IPS-18a (cell line): ENCODE measurements around the gene MREG.
"Not testable (repeated sequence)": the region's sequence is repeated elsewhere in the genome, so short reads cannot be mapped to it uniquely, and the experiment has no call there.

Source experiments
- H3K27ac ChIP-seq: one replicate; pipeline ENCODE4 v1.5.1; 2013; ENCODE audit warnings: low read length
- H3K27me3 ChIP-seq: one replicate; pipeline ENCODE4 v1.6.1; 2013; ENCODE audit warnings: mild to moderate bottlenecking, low read length; ENCODE audit not compliant: control insufficient read depth, insufficient read depth
- H3K36me3 ChIP-seq: one replicate; pipeline ENCODE4 v1.6.1; 2013; ENCODE audit warnings: low read depth, low read length; ENCODE audit not compliant: control insufficient read depth
- H3K4me1 ChIP-seq: one replicate; pipeline ENCODE4 v1.6.1; 2013; ENCODE audit warnings: low read depth, low read length; ENCODE audit not compliant: control insufficient read depth
- H3K4me3 ChIP-seq: one replicate; pipeline ENCODE4 v1.5.1; 2013; ENCODE audit warnings: low read length
- H3K9ac ChIP-seq: one replicate; pipeline ENCODE4 v1.6.1; 2013; ENCODE audit warnings: mild to moderate bottlenecking, low read length, moderate library complexity
- H3K9me3 ChIP-seq: one replicate; pipeline ENCODE4 v1.6.1; 2013; ENCODE audit warnings: low read depth, low read length; ENCODE audit not compliant: control insufficient read depth

The MREG gene

DNA sequence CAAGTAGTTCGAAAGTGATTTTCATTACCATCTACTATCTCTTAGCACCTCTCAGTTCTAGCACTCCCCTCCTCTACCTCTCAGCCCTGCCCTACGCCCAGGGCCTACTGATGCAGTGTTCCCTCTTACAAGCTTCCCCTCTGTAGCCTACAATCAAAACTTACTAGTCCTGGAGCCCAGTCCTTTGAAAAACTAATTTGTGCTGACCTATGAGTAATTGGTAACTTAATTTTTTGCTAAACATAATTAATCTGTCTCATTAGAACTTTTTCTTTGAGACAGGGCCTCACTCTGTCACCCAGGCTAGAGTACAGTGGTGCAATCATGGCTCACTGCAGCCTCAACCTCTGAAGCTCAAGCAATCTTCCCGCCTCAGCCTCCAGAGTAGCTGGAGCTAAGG is 44.9 kb downstream of the MREG start:
- no peak overlapping the region for H3K9ac ChIP-seq

DNA sequence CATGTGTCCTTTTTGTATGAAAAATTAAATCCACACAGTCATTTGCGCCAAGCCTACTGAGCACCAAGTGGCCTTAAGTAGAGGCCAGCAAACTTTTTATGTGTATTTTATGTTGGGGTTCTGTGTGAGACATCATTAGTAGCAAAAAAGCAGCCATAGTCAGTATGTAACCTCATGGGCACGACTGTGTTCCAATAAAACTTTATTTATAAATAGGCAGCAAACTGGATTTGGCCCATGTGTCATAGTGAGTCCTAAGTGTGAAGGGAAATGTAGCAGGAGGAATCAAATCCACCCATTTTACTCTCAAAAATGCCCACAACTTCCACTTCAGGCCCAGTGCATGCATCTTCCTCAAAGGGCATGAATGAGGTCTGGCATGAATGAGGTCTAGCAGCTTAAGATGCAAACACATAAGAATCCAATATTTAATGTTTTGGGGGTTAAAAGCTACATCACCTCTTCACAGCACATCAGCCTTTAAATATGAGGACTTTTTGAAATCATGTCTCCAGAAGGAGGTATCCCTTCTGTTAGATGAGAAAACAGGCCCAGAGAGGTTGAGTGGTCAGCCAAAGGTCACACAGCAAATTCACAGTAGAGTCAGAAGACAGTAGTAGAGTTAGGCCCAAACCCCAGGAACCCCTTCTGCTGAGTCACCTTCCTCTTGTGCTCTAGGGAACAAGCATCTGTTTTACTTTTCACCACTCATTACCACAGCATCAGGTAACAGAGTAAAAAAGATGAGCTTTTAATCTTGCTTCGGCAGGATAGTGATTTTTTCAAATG is 45.6 kb downstream of the MREG start:
- Histone ChIP-seq H3K4me1 (no peaks in the 10 kb centered on the region), H3K9ac (no peak overlapping the region), H3K36me3 (no peaks in the 10 kb centered on the region), H3K27ac (no peak overlapping the region), H3K9me3 (no peaks in the 10 kb centered on the region), H3K4me3 (no peak overlapping the region), H3K27me3 (no peaks in the 10 kb centered on the region)

More for the DNA sequence above, 44.9 kb downstream of the MREG start:
- H3K36me3 ChIP-seq, result no peaks in the 10 kb centered on the region
- H3K27me3 ChIP-seq, result no peaks in the 10 kb centered on the region
- H3K27ac ChIP-seq, result no peak overlapping the region
- H3K4me1 ChIP-seq, result no peaks in the 10 kb centered on the region
- no peaks in the 10 kb centered on the region for H3K9me3 ChIP-seq
- H3K4me3 ChIP-seq, result no peak overlapping the region

DNA sequence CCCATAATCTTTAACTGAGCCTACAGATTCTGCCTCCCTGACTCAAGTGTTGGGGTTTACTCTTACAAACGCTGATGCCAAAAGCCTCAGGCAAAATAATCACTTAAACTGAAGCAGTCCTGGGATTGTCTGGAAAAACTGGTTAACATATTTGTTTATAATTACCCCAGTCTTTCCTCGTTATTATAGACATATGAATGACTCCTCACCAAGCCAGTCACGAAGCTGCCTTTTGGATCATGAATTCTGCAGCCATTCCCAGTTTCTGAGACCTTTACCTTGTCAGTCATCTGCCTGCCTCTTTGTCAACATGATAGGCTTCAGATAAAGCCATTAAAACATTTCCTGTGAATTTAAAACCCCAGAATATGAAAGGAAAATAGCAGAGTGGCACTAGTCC is 46.4 kb downstream of the MREG start:
- Histone ChIP-seq H3K9ac (no peak overlapping the region), H3K27me3 (no peaks in the 10 kb centered on the region), H3K9me3 (no peaks in the 10 kb centered on the region), H3K36me3 (no peaks in the 10 kb centered on the region), H3K27ac (no peak overlapping the region), H3K4me3 (no peak overlapping the region), H3K4me1 (peaks cover 4% of the 10 kb centered on the region)

DNA sequence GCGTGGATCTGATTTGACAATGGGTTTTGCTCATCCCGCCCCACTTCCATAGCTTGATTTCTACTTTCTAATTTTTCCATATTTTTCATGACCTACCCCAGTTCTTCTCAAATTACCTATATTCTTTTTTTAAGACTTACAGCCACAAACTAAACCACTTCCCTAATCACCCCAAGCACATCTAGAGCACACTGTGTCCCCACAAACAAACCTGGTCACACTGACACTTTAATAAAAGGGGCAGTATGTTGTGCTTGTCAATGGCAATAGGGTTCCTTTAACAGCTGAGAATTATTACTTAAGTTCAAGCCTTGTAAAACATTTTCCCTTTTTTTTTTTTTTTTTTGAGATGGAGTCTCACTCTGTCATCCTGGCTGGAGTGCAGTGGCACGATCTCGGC is 47.1 kb downstream of the MREG start:
- H3K9me3 ChIP-seq, result no peaks in the 10 kb centered on the region
- H3K4me1 ChIP-seq, result peaks cover 4% of the 10 kb centered on the region
- no peaks in the 10 kb centered on the region for H3K36me3 ChIP-seq
- H3K27ac ChIP-seq, result no peak overlapping the region
- no peak overlapping the region for H3K9ac ChIP-seq
- H3K4me3 ChIP-seq, result no peak overlapping the region
- no peaks in the 10 kb centered on the region for H3K27me3 ChIP-seq

DNA sequence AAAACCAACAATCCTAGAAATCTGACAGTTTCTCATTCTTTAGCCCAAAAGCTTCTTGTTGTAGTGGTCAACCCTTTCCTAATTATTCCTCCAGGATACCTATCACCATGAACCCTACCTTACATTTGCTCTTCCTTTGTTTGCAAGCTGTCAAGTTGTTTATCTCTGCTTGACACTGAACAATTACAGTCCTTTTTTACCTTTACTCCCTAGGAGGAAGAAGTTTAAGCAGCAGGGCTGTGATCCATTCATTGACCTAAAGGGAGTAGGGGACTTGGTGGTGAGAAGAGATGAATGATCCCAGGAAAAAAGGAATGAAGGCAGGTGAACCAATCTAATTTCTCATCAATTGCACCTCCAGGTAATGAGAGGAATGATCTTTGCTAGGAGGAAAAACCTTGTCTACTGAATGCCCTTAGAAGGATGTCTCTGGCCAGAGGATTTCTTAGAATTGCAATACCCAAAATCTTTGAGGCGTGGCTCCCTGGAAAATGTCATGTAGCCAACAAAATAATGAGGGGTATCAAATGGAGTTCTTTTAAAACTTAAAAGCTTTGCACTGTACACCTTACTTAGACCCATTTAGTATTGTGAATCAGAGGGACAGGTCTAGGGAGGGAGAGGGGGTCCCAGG is 47.7 kb downstream of the MREG start:
- Histone ChIP-seq H3K36me3 (no peaks in the 10 kb centered on the region), H3K4me3 (no peak overlapping the region), H3K9ac (no peak overlapping the region), H3K4me1 (peaks cover 4% of the 10 kb centered on the region), H3K27ac (no peak overlapping the region), H3K27me3 (no peaks in the 10 kb centered on the region), H3K9me3 (no peaks in the 10 kb centered on the region)

DNA sequence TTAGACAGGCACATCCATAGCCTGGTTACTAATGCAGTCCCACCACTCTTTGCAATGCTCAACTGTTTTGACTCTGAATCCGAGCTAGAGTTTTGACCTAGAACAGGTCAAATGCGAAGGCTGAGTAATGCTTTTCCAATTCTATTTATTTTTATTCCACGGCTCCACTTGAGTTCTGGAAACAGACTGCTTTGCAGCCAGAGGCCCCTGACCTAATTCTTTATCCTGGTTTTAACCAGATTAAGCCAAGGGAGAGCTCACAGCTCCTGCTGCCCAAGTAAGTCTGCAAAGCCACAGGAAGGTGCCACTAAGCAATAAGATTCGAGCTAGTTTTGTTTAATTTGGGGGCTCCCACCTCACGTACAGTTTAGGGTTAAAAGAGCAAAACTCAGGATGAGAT is 51.4 kb downstream of the MREG start:
- H3K4me1 ChIP-seq, result peaks cover 4% of the 10 kb centered on the region
- no peak overlapping the region for H3K4me3 ChIP-seq
- no peaks in the 10 kb centered on the region for H3K27me3 ChIP-seq
- no peaks in the 10 kb centered on the region for H3K36me3 ChIP-seq
- H3K27ac ChIP-seq, result no peak overlapping the region
- H3K9me3 ChIP-seq, result no peaks in the 10 kb centered on the region
- no peak overlapping the region for H3K9ac ChIP-seq

DNA sequence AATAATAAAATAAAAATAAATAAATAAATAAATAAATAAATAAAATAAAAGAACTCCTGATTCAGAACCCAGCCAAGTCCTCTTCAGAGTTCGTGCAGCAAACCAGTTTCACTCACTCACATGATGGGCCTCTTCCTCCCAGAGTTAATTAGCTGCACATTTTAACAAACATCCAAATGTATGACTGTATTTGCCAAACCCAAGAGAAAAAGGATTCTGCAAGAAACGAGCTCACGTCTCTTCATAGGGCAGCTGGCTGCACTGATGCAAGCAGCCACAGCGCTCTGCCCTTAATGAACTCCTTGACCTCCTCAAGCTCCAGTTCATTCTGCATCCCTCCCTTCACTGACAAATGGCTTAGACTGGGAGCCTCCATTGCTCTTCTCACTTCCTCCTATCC is 55.1 kb downstream of the MREG start:
- no peak overlapping the region for H3K27ac ChIP-seq
- H3K4me3 ChIP-seq, result no peak overlapping the region
- no peak overlapping the region for H3K9ac ChIP-seq
- H3K9me3 ChIP-seq, result no peaks in the 10 kb centered on the region
- H3K36me3 ChIP-seq, result no peaks in the 10 kb centered on the region
- H3K4me1 ChIP-seq, result peaks cover 4% of the 10 kb centered on the region
- no peaks in the 10 kb centered on the region for H3K27me3 ChIP-seq

DNA sequence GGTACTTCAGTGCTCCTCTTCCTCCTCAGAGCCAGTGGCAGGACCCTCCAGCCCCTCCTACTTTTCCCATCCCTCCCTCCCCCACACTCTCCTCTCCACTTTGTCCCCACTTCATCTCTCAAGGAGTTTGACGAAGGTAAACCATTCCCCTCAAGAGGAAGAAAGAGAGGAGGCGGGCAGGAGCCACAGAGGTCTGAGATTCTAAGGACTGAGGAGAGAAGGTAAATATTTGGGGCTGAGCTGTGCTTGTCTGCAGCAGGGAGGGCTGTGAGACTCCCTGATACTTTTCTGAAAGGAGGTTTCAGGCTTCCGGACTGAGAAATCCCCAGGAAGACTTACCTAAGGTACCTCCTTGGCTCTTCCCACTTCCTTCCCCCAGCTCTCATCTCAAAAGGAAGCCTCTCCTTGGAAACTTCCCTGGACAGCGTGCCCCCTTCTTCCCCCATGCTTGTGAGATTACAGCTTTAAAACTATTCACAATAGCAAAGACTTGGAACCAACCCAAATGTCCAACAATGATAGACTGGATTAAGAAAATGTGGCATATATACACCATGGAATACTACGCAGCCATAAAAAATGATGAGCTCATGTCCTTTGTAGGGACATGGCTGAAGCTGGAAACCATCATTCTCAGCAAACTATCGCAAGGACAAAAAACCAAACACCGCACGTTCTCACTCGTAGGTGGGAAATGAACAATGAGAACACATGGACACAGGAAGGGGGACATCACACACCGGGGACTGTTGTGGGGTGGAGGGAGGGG is 55.8 kb downstream of the MREG start:
- H3K27me3 ChIP-seq, H3K4me3 ChIP-seq, H3K9me3 ChIP-seq, H3K27ac ChIP-seq, H3K4me1 ChIP-seq, H3K36me3 ChIP-seq, H3K9ac ChIP-seq: not testable (repeated sequence)

DNA sequence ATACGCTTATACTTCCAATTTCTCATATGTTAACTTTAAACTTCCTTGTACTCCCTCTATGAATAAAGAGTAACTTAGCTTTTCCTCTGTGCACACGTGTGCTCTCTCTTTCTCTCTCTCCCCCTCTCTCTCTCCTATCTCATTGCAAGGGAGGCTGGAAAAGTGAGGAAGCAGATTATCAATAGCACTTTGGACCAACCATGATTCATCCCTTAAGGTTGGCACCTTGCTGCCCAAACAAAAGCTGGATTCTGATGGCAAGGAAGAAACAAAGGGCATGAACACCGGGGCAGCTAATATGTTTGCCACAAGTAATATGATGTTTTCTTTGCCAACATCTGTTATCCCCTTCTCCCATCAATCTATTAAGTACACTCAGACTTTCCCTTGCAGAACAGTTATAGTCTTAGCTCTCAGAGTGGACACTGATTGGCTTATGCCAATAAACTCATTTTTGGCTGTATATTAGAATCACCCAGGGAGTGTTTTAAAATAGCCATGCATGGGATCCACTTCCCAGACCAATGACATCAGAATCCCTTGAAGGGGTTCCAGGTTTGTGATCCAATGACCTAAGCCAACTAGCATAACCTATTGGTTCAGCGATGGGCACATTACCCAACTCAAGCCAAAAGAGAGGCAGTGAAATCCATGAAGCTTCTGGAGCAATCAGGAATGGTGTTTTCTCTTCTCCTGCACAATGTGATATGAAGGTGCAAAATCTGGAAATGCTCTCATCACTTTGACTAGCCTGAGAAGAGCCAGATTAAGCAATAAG is 60.3 kb downstream of the MREG start:
- Histone ChIP-seq H3K4me1 (no peaks in the 10 kb centered on the region), H3K27ac (no peak overlapping the region), H3K9me3 (no peaks in the 10 kb centered on the region), H3K9ac (no peak overlapping the region), H3K27me3 (no peaks in the 10 kb centered on the region), H3K4me3 (no peak overlapping the region), H3K36me3 (no peaks in the 10 kb centered on the region)

DNA sequence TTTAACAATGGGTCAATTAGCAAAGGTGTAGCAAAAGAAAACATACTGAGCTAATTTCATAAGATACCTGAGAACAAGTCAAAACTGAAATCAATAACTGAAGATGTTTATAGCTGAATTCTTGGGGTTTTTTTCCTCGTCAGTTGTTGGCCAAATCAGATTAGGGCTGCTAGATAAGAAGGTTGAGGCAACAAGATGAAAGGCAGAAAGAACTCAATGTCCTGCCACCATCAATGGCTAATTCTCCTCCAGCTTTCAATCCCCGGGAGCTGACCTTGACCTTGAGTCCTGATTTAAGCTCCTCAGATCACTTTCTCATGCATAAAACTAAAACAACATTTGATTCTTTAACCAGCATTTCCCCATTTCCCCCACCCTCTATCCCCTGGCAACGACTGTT is 61.8 kb downstream of the MREG start:
- Histone ChIP-seq H3K9me3 (no peaks in the 10 kb centered on the region), H3K9ac (no peak overlapping the region), H3K4me1 (no peaks in the 10 kb centered on the region), H3K36me3 (no peaks in the 10 kb centered on the region), H3K27ac (no peak overlapping the region), H3K27me3 (no peaks in the 10 kb centered on the region), H3K4me3 (no peak overlapping the region)

DNA sequence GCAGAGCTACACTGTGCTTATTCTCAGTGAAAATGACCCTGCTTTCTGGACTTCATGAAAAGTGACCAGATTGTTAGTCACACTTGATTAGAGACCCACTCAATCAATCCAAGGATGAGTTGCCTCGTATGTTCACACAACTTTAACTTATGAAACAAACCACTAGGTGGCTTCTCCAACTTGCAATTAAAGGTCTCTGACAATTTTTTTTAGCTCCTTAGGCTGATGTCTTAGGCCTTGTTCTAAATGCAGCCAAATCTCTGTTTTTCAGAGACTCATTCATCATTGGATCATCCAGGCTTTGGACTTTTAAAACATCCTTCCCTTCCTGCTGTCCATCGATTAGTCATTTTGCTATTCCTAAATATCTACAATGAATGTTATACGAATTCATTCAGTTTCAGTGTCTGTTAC is 63.4 kb downstream of the MREG start:
- Histone ChIP-seq H3K4me1 (no peaks in the 10 kb centered on the region), H3K9ac (no peak overlapping the region), H3K27ac (no peak overlapping the region), H3K36me3 (peaks cover 4% of the 10 kb centered on the region), H3K9me3 (no peaks in the 10 kb centered on the region), H3K27me3 (no peaks in the 10 kb centered on the region), H3K4me3 (no peak overlapping the region)
